Left renal cortex interstitium (tissue), 4 donors: ENCODE measurements around the gene KIF20A. TPM values are rescaled to one million over a fixed set of nuclear protein-coding genes. Genes with fewer than 3 reads are reported as not detected.
"Not testable (repeated sequence)": the region's sequence is repeated elsewhere in the genome, so short reads cannot be mapped to it uniquely, and the experiment has no call there.

ENCODE experiments used
- DNase-seq, 4 donors: peaks; one replicate each; pipeline ENCODE4 v3.0.0-alpha.2; 2013; ENCODE audit warnings: low read depth in 4 of 4, low spot score in 2 of 4, missing footprints in 1 of 4
- polyA plus RNA-seq, 4 donors: library from polyadenylated mRNA; unstranded; fragments of 120-200 nt; gene quantifications; one replicate each; pipeline ENCODE4 v1.2.1, GENCODE V29; 2013; ENCODE audit not compliant: insufficient read length in 4 of 4

Gene KIF20A
- polyA plus RNA-seq, result 10 to 100 TPM; 37.7 to 46.0 (median 40.1) TPM

- DNase-seq, result peak; percentile 90 to 99 (median 96)
Measured at GRCh38 chr5:138178516-138179276, at the start of gene KIF20A, which contains the start of gene BRD8. TSS of gene KIF20A (plus strand) at chr5:138179112. CDS start at chr5:138179681, 569 bp downstream. TSS of gene BRD8 (minus strand) at chr5:138178630. CDS start at chr5:138178614, 16 bp downstream.

GRCh38 chr5:138129347-138129746 is 49.6 kb upstream of the KIF20A start:
- no peak for DNase-seq

- DNase-seq, result no peak
Measured at GRCh38 chr5:138132543-138132942, 46.4 kb upstream of the KIF20A start.

- DNase-seq, result peak; percentile 36 to 72 (median 54)
Measured at GRCh38 chr5:138138949-138139780, 39.7 kb upstream of the KIF20A start, which contains the start of gene NME5. TSS of gene NME5 (minus strand) at chr5:138139428. CDS start at chr5:138138780, 648 bp downstream.

- DNase-seq, result no peak
Measured at GRCh38 chr5:138139781-138140090, 39.2 kb upstream of the KIF20A start.

- no peak for DNase-seq
Measured at GRCh38 chr5:138140268-138140667, 38.6 kb upstream of the KIF20A start.

DNA sequence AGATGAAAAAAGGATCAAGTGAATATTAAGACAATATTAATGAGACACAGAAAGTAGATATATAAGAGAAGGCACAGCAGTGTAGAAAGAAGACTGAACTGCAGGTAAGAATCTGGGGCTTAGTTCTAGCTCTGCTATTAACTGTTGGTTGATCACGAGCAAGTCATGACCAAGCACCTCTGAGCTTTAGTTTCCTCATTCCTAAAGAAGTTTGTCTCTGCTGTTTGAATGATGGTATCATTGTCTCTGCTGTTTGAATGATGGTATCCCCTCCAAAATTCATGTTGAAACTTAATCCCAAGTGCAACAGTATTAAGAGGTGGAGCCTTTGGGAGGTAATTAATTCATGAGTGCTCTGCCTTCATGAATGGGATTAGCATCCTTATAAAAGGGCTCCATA is 37.2 kb upstream of the KIF20A start:
- no peak for DNase-seq

DNA sequence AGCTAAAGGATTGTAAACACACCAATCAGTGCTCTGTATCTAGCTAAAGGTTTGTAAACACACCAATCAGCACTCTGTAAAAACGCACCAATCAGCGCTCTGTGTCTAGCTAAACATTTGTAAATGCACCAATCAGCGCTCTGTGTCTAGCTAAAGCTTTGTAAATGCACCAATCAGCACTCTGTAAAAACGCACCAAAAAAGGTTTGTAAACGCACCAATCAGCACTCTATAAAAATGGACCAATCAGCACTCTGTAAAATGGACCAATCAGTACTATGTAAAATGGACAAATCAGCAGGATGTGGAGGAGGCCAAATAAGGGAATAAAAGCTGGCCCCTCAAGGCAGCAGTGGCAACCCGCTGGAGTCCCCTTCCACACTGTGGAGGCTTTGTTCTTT is 35.3 kb upstream of the KIF20A start:
- DNase-seq, result not testable (repeated sequence)

DNA sequence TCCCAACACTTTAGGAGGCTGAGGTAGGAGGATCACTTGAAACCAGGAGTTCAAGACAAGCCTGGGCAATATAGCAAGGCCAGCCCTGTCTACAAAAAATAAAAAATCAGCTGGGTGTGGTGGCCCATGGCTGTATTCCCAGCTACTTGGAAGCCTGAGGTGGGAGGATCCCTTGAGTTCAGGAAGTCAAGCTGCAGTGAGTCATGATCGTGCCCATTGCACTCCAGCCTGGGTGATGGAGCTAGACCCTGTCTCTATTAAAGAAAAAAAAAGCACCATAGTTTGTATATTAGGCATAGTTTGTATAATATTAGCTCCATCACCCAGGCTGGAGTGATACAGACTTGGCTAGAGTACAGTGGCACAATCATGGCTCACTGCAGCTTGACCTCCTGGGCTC is 30.1 kb upstream of the KIF20A start:
- no peak for DNase-seq

DNA sequence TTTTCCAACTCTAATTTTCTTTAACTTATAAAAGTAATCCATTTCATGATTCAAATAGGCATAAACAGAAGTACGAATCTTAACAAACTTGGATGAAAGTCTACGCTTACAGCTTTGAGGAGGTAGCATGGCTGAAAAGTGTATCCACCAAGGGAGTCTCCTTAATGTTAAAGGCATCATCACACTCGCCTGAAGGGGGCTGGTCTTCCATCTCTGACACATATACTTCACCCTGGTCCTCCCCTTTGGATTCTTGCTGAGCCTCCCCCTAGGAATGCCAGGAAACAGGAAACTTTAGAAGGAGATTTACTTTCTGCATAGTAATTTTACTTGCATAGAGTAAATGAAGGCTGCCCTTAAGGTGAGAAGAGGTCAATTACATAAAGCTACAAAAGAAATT is 29.4 kb upstream of the KIF20A start:
- no peak for DNase-seq

DNA sequence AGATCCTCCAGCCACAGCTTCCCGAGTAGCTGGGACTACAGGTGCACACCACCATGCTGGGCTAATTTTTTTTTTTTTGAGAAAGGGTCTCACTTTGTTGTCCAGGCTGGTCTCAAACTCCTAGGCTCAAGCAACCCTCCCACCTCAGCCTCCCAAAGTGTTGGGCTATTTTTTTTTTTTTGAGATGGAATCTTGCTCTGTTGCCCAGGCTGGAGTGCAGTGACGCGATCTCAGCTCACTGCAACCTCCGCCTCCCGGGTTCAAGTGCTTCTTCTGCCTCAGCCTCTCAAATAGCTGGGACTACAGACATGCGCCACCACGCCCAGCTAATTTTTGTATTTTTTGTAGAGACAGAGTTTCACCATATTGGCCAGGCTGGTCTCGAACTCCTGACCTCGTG is 22.9 kb upstream of the KIF20A start:
- not testable (repeated sequence) for DNase-seq

GRCh38 chr5:138157626-138158025 is 21.3 kb upstream of the KIF20A start:
- DNase-seq, result no peak

GRCh38 chr5:138159666-138160065 is 19.2 kb upstream of the KIF20A start:
- no peak for DNase-seq

DNA sequence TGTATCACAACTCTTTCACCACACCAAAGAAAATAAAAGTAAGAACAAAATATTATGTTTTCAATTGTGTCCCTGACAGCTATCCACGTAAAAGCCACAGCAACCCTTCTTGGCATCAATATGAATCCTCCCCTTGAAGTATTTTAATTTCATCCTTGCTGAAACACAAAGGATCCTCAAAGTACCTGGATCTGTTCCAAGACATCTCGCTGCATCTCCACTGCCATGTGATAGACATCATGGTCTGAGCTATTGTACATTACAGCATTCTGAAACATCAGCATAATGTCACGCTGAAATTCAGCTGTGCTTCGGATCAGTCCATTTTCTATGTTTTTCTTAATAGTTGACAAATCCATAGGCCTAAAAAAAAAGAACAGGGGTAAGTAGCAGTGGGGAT is 18.2 kb upstream of the KIF20A start:
- DNase-seq, result no peak

GRCh38 chr5:138163721-138164120 is 15.2 kb upstream of the KIF20A start:
- DNase-seq, result no peak

DNA sequence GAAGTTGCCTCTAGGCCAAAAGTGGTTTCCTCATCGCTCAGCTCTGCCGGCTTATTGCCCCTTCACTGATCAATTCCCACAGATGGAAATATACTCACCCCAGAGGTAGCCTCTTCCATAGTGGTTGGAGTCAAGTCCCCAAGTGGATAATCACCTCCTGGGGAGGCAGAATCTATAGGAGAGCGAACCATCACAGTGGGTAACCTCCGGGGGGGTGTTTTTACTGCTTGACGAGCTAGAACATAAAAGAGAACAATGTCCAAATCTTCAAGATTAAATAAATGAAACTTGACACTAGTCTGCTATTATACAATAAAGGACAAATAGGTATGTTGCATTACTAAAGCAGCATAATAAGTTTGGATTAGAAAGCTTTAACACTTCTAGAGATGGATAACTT is 9.8 kb upstream of the KIF20A start:
- DNase-seq, result no peak

DNA sequence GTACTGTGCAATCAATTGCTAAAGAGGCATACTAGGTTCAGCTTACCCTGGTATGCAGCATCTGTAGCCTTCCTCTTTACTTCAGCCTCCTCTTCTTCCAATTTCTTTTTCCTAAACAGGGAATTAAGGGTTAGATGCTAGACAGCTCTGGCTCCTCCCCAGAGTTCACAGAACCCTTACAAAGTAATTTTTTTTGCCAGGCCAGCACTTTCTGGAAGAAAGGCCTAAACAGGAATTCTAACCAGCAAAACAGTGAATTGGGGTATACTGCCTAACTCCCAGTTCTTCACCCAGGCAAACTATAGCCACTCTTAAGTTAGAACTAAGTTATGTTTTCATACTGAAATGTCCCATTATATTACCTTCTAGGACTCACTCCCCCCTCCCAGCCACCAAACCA is 8.6 kb upstream of the KIF20A start:
- DNase-seq, result no peak

GRCh38 chr5:138177941-138178515 is 884 bp upstream of the KIF20A start:
- peak; percentile 23 to 41 (median 30) for DNase-seq

DNA sequence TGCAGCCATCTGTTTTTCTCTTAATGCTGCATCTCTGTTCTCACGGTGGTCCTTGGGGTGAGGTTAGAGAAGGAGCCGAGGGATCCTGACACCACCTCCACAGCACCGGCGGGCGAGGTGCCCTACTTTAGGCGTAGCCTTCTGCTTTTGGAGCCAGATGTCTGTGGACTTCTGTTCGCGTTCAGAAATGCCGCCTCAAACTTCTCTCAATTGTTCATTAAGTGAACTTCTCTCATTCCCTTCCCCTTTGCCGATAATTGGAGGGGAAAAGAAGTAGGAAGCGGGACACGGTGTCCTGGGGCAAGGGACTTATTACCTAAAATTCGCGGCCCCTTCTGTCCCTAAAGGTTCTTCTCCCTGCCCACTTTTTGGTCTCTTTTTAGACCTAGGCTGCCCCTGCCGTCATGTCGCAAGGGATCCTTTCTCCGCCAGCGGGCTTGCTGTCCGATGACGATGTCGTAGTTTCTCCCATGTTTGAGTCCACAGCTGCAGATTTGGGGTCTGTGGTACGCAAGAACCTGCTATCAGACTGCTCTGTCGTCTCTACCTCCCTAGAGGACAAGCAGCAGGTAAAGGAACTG is 455 bp downstream of the KIF20A start:
- no peak for DNase-seq

DNA sequence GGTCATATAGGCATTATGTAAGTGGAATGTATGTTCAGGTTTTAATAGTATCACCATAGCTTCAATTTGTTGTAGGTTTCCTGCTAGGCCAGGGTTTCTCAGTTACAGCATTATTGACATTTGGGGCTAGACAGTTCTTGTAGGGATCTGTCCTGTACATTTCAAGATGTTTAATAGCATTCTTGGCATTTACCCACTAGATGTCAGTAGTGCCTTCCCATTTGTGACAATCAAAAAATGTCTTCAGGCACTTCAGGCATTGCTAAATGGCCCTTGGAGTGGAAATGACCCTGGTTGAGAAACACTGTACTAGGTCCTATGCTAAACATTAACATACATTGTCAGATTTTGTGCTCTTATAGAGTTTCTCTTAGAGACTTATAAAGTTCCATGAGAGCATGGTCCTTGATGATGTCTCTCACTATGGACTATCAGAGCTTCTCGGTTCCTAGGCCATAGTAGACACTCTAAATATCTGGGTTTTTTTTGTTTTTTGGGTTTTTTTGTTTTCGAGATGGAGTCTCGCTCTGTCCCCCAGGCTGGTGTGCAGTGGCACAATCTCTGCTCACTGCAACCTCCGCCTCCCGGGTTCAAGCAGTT is 1.4 kb downstream of the KIF20A start:
- DNase-seq, result peak in 2 of 4 donors; percentile 37 to 45

- no peak for DNase-seq
Measured at GRCh38 chr5:138180841-138181240, 1.9 kb downstream of the KIF20A start.
